ENCODE measurements around the gene CCDC149. TPM values are rescaled to one million over a fixed set of nuclear protein-coding genes. Genes with fewer than 3 reads are reported as not detected.

Gene CCDC149
- total RNA-seq: 1.8 and 2.7 TPM in 2 replicates

GRCh38 chr4:24912252-24913118, at the start of gene CCDC149:
TSS of gene CCDC149 (minus strand) at chr4:24913042. CDS start at chr4:24912864, 178 bp downstream.

GRCh38 chr4:24794916-24795665, 117.8 kb downstream of the CCDC149 start, which contains the start of gene SOD3:
TSS of gene SOD3 (plus strand) at chr4:24795573. CDS start at chr4:24799522, 3,949 bp downstream.

Other genes with a start within 250 kb of the CCDC149 start
- gene SOD3, start 117.5 kb downstream of the CCDC149 start, total RNA-seq: 4.5 TPM in 2 replicates
- gene LGI2, start 117.9 kb upstream of the CCDC149 start, total RNA-seq: not detected in 2 replicates
- 2.8 and 3.7 TPM in 2 replicates for gene SEPSECS, start 247.4 kb upstream of the CCDC149 start, total RNA-seq

Measured in bronchus fibroblast of lung (primary cell).